CD4-positive, alpha-beta T cell (primary cell): Measurements from ENCODE around the gene UBXN4. TPM values are rescaled to one million over a fixed set of nuclear protein-coding genes. Genes with fewer than 3 reads are reported as not detected.

ENCODE experiments used
- ATAC-seq: fragments of 200-7000 bp; cut with Tn5 transposase; one replicate; pipeline ENCODE4 v1.10.0; 2022; ENCODE audit warnings: mild to moderate bottlenecking; ENCODE audit not compliant: poor library complexity
- CTCF ChIA-PET: fragments of 350-600 bp; sonication (Branson Sonifier 250); formaldehyde crosslinking; loops from one replicate; lab custom pipeline; 2021; ENCODE audit warnings: antibody characterized with exemption, inconsistent platforms; lab: Charles Lee
- POLR2A ChIA-PET: fragments of 350-600 bp; sonication (Branson Sonifier 250); formaldehyde crosslinking; loops from one replicate; lab custom pipeline; 2021; ENCODE audit warnings: antibody characterized with exemption, inconsistent platforms; lab: Charles Lee
- DNase-seq, 14 experiments: peaks; one replicate each; pipeline ENCODE4 v3.0.0-alpha.2; 2013 to 2020; ENCODE audit warnings: mixed read lengths in 2 of 14
- H3K27ac ChIP-seq, 2 donors: one replicate each; pipeline versions ENCODE4 v1.5.1 to v1.7.0; 2013; ENCODE audit warnings: low read length in 2 of 2, low read depth in 1 of 2, mild to moderate bottlenecking in 1 of 2
- H3K27me3 ChIP-seq, 2 experiments: 1 replicate in 1 of 2; 2 replicates in 1 of 2; pipeline versions ENCODE4 v1.6.1 to v1.7.0; 2013; ENCODE audit warnings: low read length in 2 of 2, control low read depth in 1 of 2, mild to moderate bottlenecking in 1 of 2, moderate library complexity in 1 of 2; ENCODE audit not compliant: insufficient read depth in 2 of 2, control insufficient read depth in 1 of 2
- H3K36me3 ChIP-seq: one replicate; pipeline ENCODE4 v1.6.1; 2013; ENCODE audit warnings: low read length, control low read depth; ENCODE audit not compliant: insufficient read depth
- H3K4me1 ChIP-seq: one replicate; pipeline ENCODE4 v1.6.1; 2013; ENCODE audit warnings: low read length, control low read depth; ENCODE audit not compliant: insufficient read depth
- H3K4me3 ChIP-seq: one replicate; pipeline ENCODE4 v1.5.1; 2013; ENCODE audit warnings: mild to moderate bottlenecking, low read length, moderate library complexity
- H3K9me3 ChIP-seq, 2 experiments: 1 replicate in 1 of 2; 2 replicates in 1 of 2; pipeline versions ENCODE4 v1.6.1 to v1.7.0; 2013; ENCODE audit warnings: low read length in 2 of 2, mild to moderate bottlenecking in 2 of 2, control low read depth in 1 of 2, moderate library complexity in 1 of 2; ENCODE audit not compliant: control insufficient read depth in 1 of 2, insufficient read depth in 1 of 2
- H3K27ac Mint-ChIP-seq: one replicate; pipeline ENCODE4 v1.8.0; 2020; ENCODE audit warnings: mixed read lengths
- H3K27me3 Mint-ChIP-seq: one replicate; pipeline ENCODE4 v1.8.0; 2021; ENCODE audit warnings: mixed read lengths
- H3K36me3 Mint-ChIP-seq: one replicate; pipeline ENCODE4 v1.8.0; 2021; ENCODE audit warnings: low read depth, mixed read lengths
- H3K4me1 Mint-ChIP-seq: one replicate; pipeline ENCODE4 v1.8.0; 2021; ENCODE audit warnings: low read depth, mixed read lengths
- H3K4me3 Mint-ChIP-seq: one replicate; pipeline ENCODE4 v1.8.0; 2020; ENCODE audit warnings: mild to moderate bottlenecking, mixed read lengths
- H3K9me3 Mint-ChIP-seq: one replicate; pipeline ENCODE4 v1.8.0; 2020; ENCODE audit warnings: mixed read lengths
- CTCF ChIP-seq: fragments of 200-600 bp; IDR thresholded peaks from one replicate; pipeline ENCODE4 v1.8.0; 2022; ENCODE audit warnings: antibody characterized with exemption, mild to moderate bottlenecking
- intact Hi-C, 2 experiments: fragments of 100-400 bp; cut with DNase I in 1 of 2; cut with micrococcal nuclease in 1 of 2; formaldehyde crosslinking; loops; one replicate each; pipeline versions ENCODE4 v1.15.1 to v1.9.0; 2023 to 2025; cut with DNase I, micrococcal nuclease
- total RNA-seq, 174 experiments: library from RNA in 2 of 174; stranded (reverse) in 2 of 174; gene quantifications; one replicate each; pipeline ENCODE4 v1.2.3 and lab custom pipeline; 2021 to 2026

Gene UBXN4
- total RNA-seq, 2 experiments from 2014 or later = 143 to 150 TPM

- Mint-ChIP-seq H3K27me3 (no peaks in the 10 kb centered on the region), H3K9me3 (no peaks in the 10 kb centered on the region), H3K36me3 (no peaks in the 10 kb centered on the region), H3K27ac (no peak overlapping the region), H3K4me3 (no peak overlapping the region), H3K4me1 (peaks cover 8% of the 10 kb centered on the region)
- H3K4me3 ChIP-seq = no peak overlapping the region
- peaks cover 6% of the 10 kb centered on the region in 2 experiments for H3K9me3 ChIP-seq
- no peak for DNase-seq
- peaks cover 9% of the 10 kb centered on the region for H3K4me1 ChIP-seq
- H3K27me3 ChIP-seq = no peaks in the 10 kb centered on the region
- H3K36me3 ChIP-seq = no peaks in the 10 kb centered on the region
- POLR2A ChIA-PET = no interaction called here
- TF ChIP-seq CTCF = no peak
- no peak for ATAC-seq
- CTCF ChIA-PET = no interaction called here
- intact Hi-C loops = no loop called here
- H3K27ac ChIP-seq = no peak overlapping the region
Observed at GRCh38 chr2:135799738-135800137, 58.1 kb downstream of the UBXN4 start.

- Histone ChIP-seq H3K9me3 (peaks cover 6% of the 10 kb centered on the region in 2 experiments), H3K27ac (no peak overlapping the region), H3K4me3 (no peak overlapping the region), H3K27me3 (no peaks in the 10 kb centered on the region), H3K4me1 (peaks cover 6% of the 10 kb centered on the region), H3K36me3 (no peaks in the 10 kb centered on the region)
- Mint-ChIP-seq H3K27me3 (no peaks in the 10 kb centered on the region), H3K4me3 (no peak overlapping the region), H3K27ac (no peak overlapping the region), H3K9me3 (no peaks in the 10 kb centered on the region), H3K36me3 (no peaks in the 10 kb centered on the region), H3K4me1 (peaks cover 5% of the 10 kb centered on the region)
- POLR2A ChIA-PET = no interaction called here
- CTCF ChIA-PET = no interaction called here
- ATAC-seq (no peak), DNase-seq (no peak)
- intact Hi-C loops = no loop called here
- no peak for TF ChIP-seq CTCF
Observed at GRCh38 chr2:135800513-135801460, 59.1 kb downstream of the UBXN4 start.

GRCh38 chr2:135802350-135802749, 60.7 kb downstream of the UBXN4 start:
- no peaks in the 10 kb centered on the region for H3K27me3 Mint-ChIP-seq
- peaks cover 6% of the 10 kb centered on the region in 2 experiments for H3K9me3 ChIP-seq
- no peaks in the 10 kb centered on the region for H3K36me3 Mint-ChIP-seq
- no peak for DNase-seq
- no peak overlapping the region for H3K27ac ChIP-seq
- H3K4me3 ChIP-seq = no peak overlapping the region
- H3K27me3 ChIP-seq = no peaks in the 10 kb centered on the region
- no peaks in the 10 kb centered on the region for H3K36me3 ChIP-seq
- no peaks in the 10 kb centered on the region for H3K9me3 Mint-ChIP-seq
- CTCF ChIA-PET = no interaction called here
- POLR2A ChIA-PET = no interaction called here
- no peak for ATAC-seq
- H3K27ac Mint-ChIP-seq = no peak overlapping the region
- H3K4me3 Mint-ChIP-seq = no peak overlapping the region
- peaks cover 5% of the 10 kb centered on the region for H3K4me1 ChIP-seq
- H3K4me1 Mint-ChIP-seq = peaks cover 4% of the 10 kb centered on the region
- intact Hi-C loops = no loop called here
- TF ChIP-seq CTCF = no peak
